ENCODE measurements around the gene ITIH5.
"Not testable (repeated sequence)": the region's sequence is repeated elsewhere in the genome, so short reads cannot be mapped to it uniquely, and the experiment has no call there.

ITIH5 gene

DNA sequence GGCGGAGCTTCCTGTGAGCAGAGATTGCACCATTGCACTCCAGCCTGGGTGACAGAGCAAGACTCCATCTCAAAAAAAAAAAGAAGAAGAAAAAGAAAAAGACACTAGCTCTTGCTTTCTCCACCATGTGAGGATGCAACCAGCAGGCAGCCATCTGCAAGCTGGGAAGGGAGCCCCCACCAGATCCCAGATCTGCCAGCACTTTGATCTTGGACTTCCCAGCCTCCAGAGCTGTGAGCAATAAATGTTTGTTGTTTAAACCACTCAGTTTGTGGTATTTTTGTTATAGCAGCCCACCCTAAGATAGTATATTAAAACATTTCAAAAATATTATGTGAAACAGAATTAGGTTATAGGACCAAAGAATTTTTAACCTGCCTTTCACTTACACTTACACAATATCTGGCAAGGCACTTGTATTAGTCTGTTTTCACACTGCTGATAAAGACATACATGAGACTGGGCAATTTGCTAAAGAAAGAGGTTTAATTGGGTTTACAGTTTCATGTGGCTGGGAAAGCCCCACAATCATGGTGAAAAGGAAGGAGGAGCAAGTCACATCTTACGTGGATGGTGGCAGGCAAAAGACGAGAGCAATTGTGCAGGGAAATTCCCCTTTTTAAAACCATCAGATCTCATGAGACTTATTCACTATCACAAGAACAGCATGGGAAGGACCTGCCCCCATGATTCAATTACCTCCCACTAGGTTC lies 24.3 kb upstream of the ITIH5 start:
- H3K27ac ChIP-seq (ENCODE audit: low read depth, low read length); H3K27me3 ChIP-seq (ENCODE audit: control insufficient read depth in 1 of 2, insufficient read depth in 2 of 2, low read length in 2 of 2); H3K4me3 ChIP-seq (ENCODE audit: low read depth in 1 of 2, low read length in 2 of 2); H3K9me3 ChIP-seq (ENCODE audit: control insufficient read depth in 1 of 2, low read length in 2 of 2); H3K4me1 ChIP-seq (ENCODE audit: control insufficient read depth in 1 of 2, insufficient read depth in 2 of 2, low read length in 2 of 2); H3K36me3 ChIP-seq (ENCODE audit: control insufficient read depth in 1 of 2, insufficient read depth in 2 of 2, low read length in 2 of 2); H3K9ac ChIP-seq (ENCODE audit: low read depth in 1 of 2, low read length in 2 of 2): not testable (repeated sequence)

GRCh38 chr10:7689591-7689990 lies 22.8 kb upstream of the ITIH5 start:
- H3K36me3 ChIP-seq (ENCODE audit: control insufficient read depth in 1 of 2, insufficient read depth in 2 of 2, low read length in 2 of 2), result no peaks in the 10 kb centered on the region
- no peak overlapping the region for H3K4me3 ChIP-seq (ENCODE audit: low read depth in 1 of 2, low read length in 2 of 2)
- no peak overlapping the region for H3K9ac ChIP-seq (ENCODE audit: low read depth in 1 of 2, low read length in 2 of 2)

GRCh38 chr10:7687228-7687907 lies 20.6 kb upstream of the ITIH5 start:
- Histone ChIP-seq H3K4me1 (ENCODE audit: control insufficient read depth in 1 of 2, insufficient read depth in 2 of 2, low read length in 2 of 2) (peaks cover 0 to 5% of the 10 kb centered on the region in 2 donors), H3K36me3 (ENCODE audit: control insufficient read depth in 1 of 2, insufficient read depth in 2 of 2, low read length in 2 of 2) (no peaks in the 10 kb centered on the region), H3K9ac (ENCODE audit: low read depth in 1 of 2, low read length in 2 of 2) (no peak overlapping the region), H3K4me3 (ENCODE audit: low read depth in 1 of 2, low read length in 2 of 2) (no peak overlapping the region), H3K9me3 (ENCODE audit: control insufficient read depth in 1 of 2, low read length in 2 of 2) (peaks cover 0 to 3% of the 10 kb centered on the region in 2 donors), H3K27me3 (ENCODE audit: control insufficient read depth in 1 of 2, insufficient read depth in 2 of 2, low read length in 2 of 2) (no peaks in the 10 kb centered on the region), H3K27ac (ENCODE audit: low read depth, low read length) (no peak overlapping the region)

More at GRCh38 chr10:7689591-7689990, 22.8 kb upstream of the ITIH5 start:
- peaks cover 0 to 5% of the 10 kb centered on the region in 2 donors for H3K4me1 ChIP-seq (ENCODE audit: control insufficient read depth in 1 of 2, insufficient read depth in 2 of 2, low read length in 2 of 2)
- H3K9me3 ChIP-seq (ENCODE audit: control insufficient read depth in 1 of 2, low read length in 2 of 2), result peaks cover 0 to 3% of the 10 kb centered on the region in 2 donors
- H3K27me3 ChIP-seq (ENCODE audit: control insufficient read depth in 1 of 2, insufficient read depth in 2 of 2, low read length in 2 of 2), result no peaks in the 10 kb centered on the region
- no peak overlapping the region for H3K27ac ChIP-seq (ENCODE audit: low read depth, low read length)

DNA sequence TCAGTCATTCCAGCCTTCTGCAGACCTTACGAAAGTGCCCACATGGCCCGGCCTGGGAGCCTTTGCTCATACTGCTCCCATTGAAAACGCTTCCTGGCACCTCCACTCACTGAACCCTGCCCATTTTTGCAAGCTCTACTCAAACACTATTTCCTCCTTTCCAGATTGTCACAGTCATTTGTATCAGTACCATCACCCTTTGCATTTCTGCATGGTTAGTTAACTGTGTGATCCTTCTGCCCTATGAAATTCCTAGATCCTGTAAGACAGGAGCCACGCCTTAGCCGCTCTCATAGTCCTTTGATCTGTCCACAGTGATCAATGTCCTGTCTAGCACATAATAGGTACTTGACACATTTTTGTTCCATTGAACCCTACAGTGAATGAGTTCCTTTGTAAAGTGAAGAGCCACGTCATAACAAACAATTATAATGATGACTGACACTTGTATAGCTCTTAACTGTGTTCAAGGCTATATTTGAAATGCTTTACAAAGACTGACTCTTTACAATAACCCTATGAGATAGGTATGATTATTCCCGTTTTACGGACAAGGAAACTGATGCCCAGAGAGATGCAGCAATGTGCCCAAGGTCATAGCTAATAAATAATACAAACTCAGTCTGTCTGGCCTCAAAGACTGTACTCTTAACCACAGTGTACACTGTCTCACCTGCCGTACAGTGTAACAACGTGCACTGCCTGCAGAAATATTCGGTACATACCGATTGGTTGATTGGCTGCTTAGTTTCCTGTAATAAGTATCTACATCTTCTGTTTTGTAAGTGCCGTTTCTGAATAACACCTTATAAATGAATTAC lies 19.8 kb upstream of the ITIH5 start:
- H3K27me3 ChIP-seq (ENCODE audit: control insufficient read depth in 1 of 2, insufficient read depth in 2 of 2, low read length in 2 of 2), result no peaks in the 10 kb centered on the region
- no peak overlapping the region for H3K9ac ChIP-seq (ENCODE audit: low read depth in 1 of 2, low read length in 2 of 2)
- H3K27ac ChIP-seq (ENCODE audit: low read depth, low read length), result no peak overlapping the region
- H3K36me3 ChIP-seq (ENCODE audit: control insufficient read depth in 1 of 2, insufficient read depth in 2 of 2, low read length in 2 of 2), result no peaks in the 10 kb centered on the region
- H3K4me3 ChIP-seq (ENCODE audit: low read depth in 1 of 2, low read length in 2 of 2), result no peak overlapping the region
- H3K4me1 ChIP-seq (ENCODE audit: control insufficient read depth in 1 of 2, insufficient read depth in 2 of 2, low read length in 2 of 2), result peaks cover 0 to 5% of the 10 kb centered on the region in 2 donors
- H3K9me3 ChIP-seq (ENCODE audit: control insufficient read depth in 1 of 2, low read length in 2 of 2), result peaks cover 0 to 3% of the 10 kb centered on the region in 2 donors

DNA sequence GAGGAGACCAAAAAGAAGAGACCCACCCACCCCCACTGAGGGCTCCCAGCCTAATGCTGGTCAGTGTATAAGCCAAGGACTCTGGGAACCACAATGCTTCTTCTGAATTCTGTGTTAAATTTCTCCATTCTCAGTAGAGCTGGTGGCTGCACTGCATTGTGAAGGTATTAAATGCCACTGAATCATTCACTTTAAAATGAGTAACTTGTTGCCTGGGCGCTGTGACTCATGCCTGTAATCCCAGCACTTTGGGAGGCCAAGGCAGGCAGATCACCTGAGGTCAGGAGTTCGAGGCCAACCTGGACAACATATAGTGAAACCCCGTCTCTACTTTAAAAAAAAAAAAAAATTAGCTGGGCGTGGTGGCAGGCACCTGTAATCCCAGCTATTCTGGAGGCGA lies 13.3 kb upstream of the ITIH5 start:
- H3K4me3 ChIP-seq (ENCODE audit: low read depth in 1 of 2, low read length in 2 of 2); H3K27ac ChIP-seq (ENCODE audit: low read depth, low read length); H3K36me3 ChIP-seq (ENCODE audit: control insufficient read depth in 1 of 2, insufficient read depth in 2 of 2, low read length in 2 of 2); H3K9ac ChIP-seq (ENCODE audit: low read depth in 1 of 2, low read length in 2 of 2); H3K27me3 ChIP-seq (ENCODE audit: control insufficient read depth in 1 of 2, insufficient read depth in 2 of 2, low read length in 2 of 2); H3K4me1 ChIP-seq (ENCODE audit: control insufficient read depth in 1 of 2, insufficient read depth in 2 of 2, low read length in 2 of 2); H3K9me3 ChIP-seq (ENCODE audit: control insufficient read depth in 1 of 2, low read length in 2 of 2): not testable (repeated sequence)

DNA sequence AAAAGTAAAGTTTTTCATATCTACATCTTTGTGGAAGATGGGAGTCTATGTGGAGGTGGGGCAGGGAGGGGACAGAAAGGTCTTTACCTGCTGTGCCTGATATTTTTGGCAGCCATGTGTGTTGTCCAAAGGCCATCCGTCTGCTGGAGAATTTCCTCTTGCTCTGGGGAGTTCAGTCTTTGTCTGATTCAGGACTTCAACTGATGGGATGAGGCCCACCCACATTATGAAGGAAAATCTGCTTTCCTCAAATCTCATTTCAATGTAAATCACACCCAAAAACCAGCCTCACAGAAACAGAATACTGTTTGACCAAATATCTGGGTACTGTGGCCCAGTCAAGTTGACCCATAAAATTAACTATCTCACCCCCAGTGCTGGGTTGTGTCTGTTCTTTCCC lies 12.5 kb upstream of the ITIH5 start:
- Histone ChIP-seq H3K36me3 (ENCODE audit: control insufficient read depth in 1 of 2, insufficient read depth in 2 of 2, low read length in 2 of 2) (no peaks in the 10 kb centered on the region), H3K27ac (ENCODE audit: low read depth, low read length) (no peak overlapping the region), H3K9me3 (ENCODE audit: control insufficient read depth in 1 of 2, low read length in 2 of 2) (no peaks in the 10 kb centered on the region), H3K4me3 (ENCODE audit: low read depth in 1 of 2, low read length in 2 of 2) (no peak overlapping the region), H3K9ac (ENCODE audit: low read depth in 1 of 2, low read length in 2 of 2) (no peak overlapping the region), H3K4me1 (ENCODE audit: control insufficient read depth in 1 of 2, insufficient read depth in 2 of 2, low read length in 2 of 2) (no peaks in the 10 kb centered on the region), H3K27me3 (ENCODE audit: control insufficient read depth in 1 of 2, insufficient read depth in 2 of 2, low read length in 2 of 2) (peaks cover 0 to under 1% of the 10 kb centered on the region in 2 donors)

DNA sequence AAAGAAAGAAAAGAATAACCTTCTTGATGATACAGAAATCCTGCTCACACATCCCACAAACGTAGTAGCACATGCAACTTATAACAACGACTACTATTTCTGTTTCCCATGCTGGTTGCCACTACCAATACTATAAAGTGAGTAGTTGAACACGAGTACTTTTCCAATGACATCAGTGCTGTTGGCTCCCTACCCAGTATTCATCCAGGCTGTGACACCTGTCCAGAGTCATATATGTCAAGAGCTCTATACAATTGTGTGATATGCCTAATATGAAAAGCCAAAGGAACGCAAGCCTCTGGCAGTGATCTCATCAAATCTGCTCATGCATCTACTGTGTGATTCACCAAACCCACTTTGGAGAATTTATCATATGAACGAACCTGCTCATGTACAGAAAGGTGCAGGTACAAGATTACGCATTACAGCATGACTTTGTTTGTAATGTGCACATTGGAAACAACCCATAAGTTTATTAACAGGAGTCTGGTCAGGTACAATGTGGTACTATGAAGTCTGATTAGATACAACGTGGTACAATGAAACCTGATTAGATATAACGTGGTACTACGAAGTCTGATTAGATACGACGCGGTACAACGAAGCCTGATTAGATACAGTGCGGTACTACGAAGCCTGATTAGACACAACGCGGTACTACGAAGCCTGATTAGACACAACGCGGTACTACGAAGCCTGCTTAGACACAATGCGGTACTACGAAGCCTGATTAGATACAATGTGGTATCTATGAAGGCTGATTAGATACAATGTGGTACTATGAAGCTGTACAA lies 5.8 kb upstream of the ITIH5 start:
- no peaks in the 10 kb centered on the region for H3K36me3 ChIP-seq (ENCODE audit: control insufficient read depth in 1 of 2, insufficient read depth in 2 of 2, low read length in 2 of 2)
- no peak overlapping the region for H3K4me3 ChIP-seq (ENCODE audit: low read depth in 1 of 2, low read length in 2 of 2)
- H3K27ac ChIP-seq (ENCODE audit: low read depth, low read length), result no peak overlapping the region
- H3K4me1 ChIP-seq (ENCODE audit: control insufficient read depth in 1 of 2, insufficient read depth in 2 of 2, low read length in 2 of 2), result no peaks in the 10 kb centered on the region
- H3K9me3 ChIP-seq (ENCODE audit: control insufficient read depth in 1 of 2, low read length in 2 of 2), result no peaks in the 10 kb centered on the region
- peaks cover 5 to 18% of the 10 kb centered on the region in 2 donors for H3K27me3 ChIP-seq (ENCODE audit: control insufficient read depth in 1 of 2, insufficient read depth in 2 of 2, low read length in 2 of 2)
- H3K9ac ChIP-seq (ENCODE audit: low read depth in 1 of 2, low read length in 2 of 2), result no peak overlapping the region

GRCh38 chr10:7670157-7670556 lies 3.4 kb upstream of the ITIH5 start:
- no peak overlapping the region for H3K4me3 ChIP-seq (ENCODE audit: low read depth in 1 of 2, low read length in 2 of 2)
- no peak overlapping the region for H3K9ac ChIP-seq (ENCODE audit: low read depth in 1 of 2, low read length in 2 of 2)
- H3K36me3 ChIP-seq (ENCODE audit: control insufficient read depth in 1 of 2, insufficient read depth in 2 of 2, low read length in 2 of 2), result no peaks in the 10 kb centered on the region
- no peak overlapping the region for H3K27ac ChIP-seq (ENCODE audit: low read depth, low read length)
- peaks cover 0 to 3% of the 10 kb centered on the region in 2 donors for H3K4me1 ChIP-seq (ENCODE audit: control insufficient read depth in 1 of 2, insufficient read depth in 2 of 2, low read length in 2 of 2)
- H3K27me3 ChIP-seq (ENCODE audit: control insufficient read depth in 1 of 2, insufficient read depth in 2 of 2, low read length in 2 of 2), result peaks cover 19 to 33% of the 10 kb centered on the region in 2 donors
- no peaks in the 10 kb centered on the region for H3K9me3 ChIP-seq (ENCODE audit: control insufficient read depth in 1 of 2, low read length in 2 of 2)

- H3K9me3 ChIP-seq (ENCODE audit: control insufficient read depth in 1 of 2, low read length in 2 of 2), result no peaks in the 10 kb centered on the region
- no peak overlapping the region for H3K27ac ChIP-seq (ENCODE audit: low read depth, low read length)
- H3K4me1 ChIP-seq (ENCODE audit: control insufficient read depth in 1 of 2, insufficient read depth in 2 of 2, low read length in 2 of 2), result peaks cover 0 to 3% of the 10 kb centered on the region in 2 donors
- peaks cover 26 to 31% of the 10 kb centered on the region in 2 donors for H3K27me3 ChIP-seq (ENCODE audit: control insufficient read depth in 1 of 2, insufficient read depth in 2 of 2, low read length in 2 of 2)
- H3K36me3 ChIP-seq (ENCODE audit: control insufficient read depth in 1 of 2, insufficient read depth in 2 of 2, low read length in 2 of 2), result no peaks in the 10 kb centered on the region
- H3K4me3 ChIP-seq (ENCODE audit: low read depth in 1 of 2, low read length in 2 of 2), result peak overlapping the region in 1 of 2 donors; percentile 21
- no peak overlapping the region for H3K9ac ChIP-seq (ENCODE audit: low read depth in 1 of 2, low read length in 2 of 2)
Observed at GRCh38 chr10:7667262-7668141, 736 bp upstream of the ITIH5 start.

Measured in duodenal mucosa (tissue), 2 donors.